HG03520 (cell line): Measurements from ENCODE around the gene DNAH7.

ENCODE experiments used
- ATAC-seq: cut with Tn5 transposase; IDR thresholded peaks from one replicate; pipeline ENCODE4 v1.9.1; 2021; ENCODE audit warnings: mild to moderate bottlenecking, moderate library complexity; ENCODE audit not compliant: unreplicated experiment

Gene DNAH7

GRCh38 chr2:196079052-196079451 is 10.4 kb upstream of the DNAH7 start:
- ATAC-seq, result no peak

- ATAC-seq, result no peak
Observed at GRCh38 chr2:196077821-196078220, 9.2 kb upstream of the DNAH7 start.

- peak; percentile 52 for ATAC-seq
Observed at GRCh38 chr2:196076778-196077568, 8.3 kb upstream of the DNAH7 start.

- ATAC-seq, result no peak
Observed at GRCh38 chr2:196075196-196075595, 6.6 kb upstream of the DNAH7 start.

- ATAC-seq, result no peak
Observed at GRCh38 chr2:196074631-196075030, 6.0 kb upstream of the DNAH7 start.

GRCh38 chr2:196073521-196073920 is 4.9 kb upstream of the DNAH7 start:
- no peak for ATAC-seq

GRCh38 chr2:196067088-196067382 is 1.6 kb downstream of the DNAH7 start:
- ATAC-seq, result no peak

- ATAC-seq, result no peak
Observed at GRCh38 chr2:196066291-196067087, 2.1 kb downstream of the DNAH7 start.

GRCh38 chr2:196063773-196064172 is 4.9 kb downstream of the DNAH7 start:
- ATAC-seq, result no peak

GRCh38 chr2:196059491-196059960 is 9.1 kb downstream of the DNAH7 start:
- ATAC-seq, result no peak

GRCh38 chr2:196054631-196055030 is 14.0 kb downstream of the DNAH7 start:
- no peak for ATAC-seq

- ATAC-seq, result peak; percentile 57
Observed at GRCh38 chr2:196046123-196046917, 22.3 kb downstream of the DNAH7 start.

GRCh38 chr2:196041786-196042185 is 26.9 kb downstream of the DNAH7 start:
- ATAC-seq, result no peak

GRCh38 chr2:196040218-196040617 is 28.4 kb downstream of the DNAH7 start:
- no peak for ATAC-seq

- ATAC-seq, result no peak
Observed at GRCh38 chr2:196036442-196036841, 32.2 kb downstream of the DNAH7 start.

GRCh38 chr2:196018037-196018436 is 50.6 kb downstream of the DNAH7 start:
- ATAC-seq, result no peak

- ATAC-seq, result no peak
Observed at GRCh38 chr2:196012314-196012713, 56.3 kb downstream of the DNAH7 start.

- no peak for ATAC-seq
Observed at GRCh38 chr2:196000551-196000950, 68.1 kb downstream of the DNAH7 start.

GRCh38 chr2:195998070-195998469 is 70.6 kb downstream of the DNAH7 start:
- ATAC-seq, result no peak

- ATAC-seq, result no peak
Observed at GRCh38 chr2:195995499-195995898, 73.1 kb downstream of the DNAH7 start.

- no peak for ATAC-seq
Observed at GRCh38 chr2:195993623-195994022, 75.0 kb downstream of the DNAH7 start.
